T47D (cell line): ENCODE measurements around the gene PDGFD.
"Not testable (repeated sequence)": the region's sequence is repeated elsewhere in the genome, so short reads cannot be mapped to it uniquely, and the experiment has no call there.

Experiments
- DNase-seq, 2 experiments: peaks; one replicate each; pipeline versions ENCODE4 v3.0.0 to v3.0.0-alpha.2; 2011 to 2012; ENCODE audit warnings: low read depth in 1 of 2, low spot score in 1 of 2
- JUND ChIP-seq: IDR thresholded peaks from 2 replicates; pipeline ENCODE4 v1.6.1; 2012; ENCODE audit warnings: low read depth
- in situ Hi-C: cut with HindIII; loops from 2 replicates; pipeline ENCODE4 v1.10.0; 2016; ENCODE audit warnings: low sequenced_read_pairs, low pct_unique_long_range_greater_than_20kb

Gene PDGFD

DNA sequence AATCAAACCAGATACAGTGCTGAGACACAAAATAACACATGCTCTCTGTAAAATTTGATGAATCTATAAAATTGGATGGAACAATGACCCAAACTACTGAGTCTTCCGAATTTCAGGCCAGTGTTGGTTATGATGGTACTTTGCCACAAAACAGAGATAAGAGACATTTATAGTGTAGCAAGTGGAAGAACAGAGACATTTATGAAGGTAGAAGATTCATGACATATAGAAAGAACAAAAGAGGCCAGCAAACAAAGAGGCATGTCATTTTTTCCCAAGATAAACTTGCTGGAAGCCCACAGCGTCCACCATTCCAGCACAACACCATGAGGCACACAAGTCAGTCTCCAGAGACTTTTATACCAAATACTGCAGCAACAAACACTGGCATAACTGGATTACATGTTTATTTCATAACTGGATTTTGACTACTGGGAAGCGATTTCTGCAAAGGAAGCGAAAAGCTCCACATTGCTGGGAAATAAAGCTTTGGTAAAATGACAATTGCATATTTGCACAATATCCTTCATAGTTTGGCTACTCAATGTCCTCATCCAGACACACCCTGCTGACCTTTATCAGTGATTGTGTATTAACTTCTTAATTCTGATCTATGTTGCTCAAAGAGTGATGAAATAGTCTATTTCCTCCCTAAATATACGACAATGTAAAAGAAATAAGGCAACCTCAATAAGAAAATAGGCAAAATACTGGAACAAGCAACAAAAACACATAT, 110.0 kb downstream of the PDGFD start:
- in situ Hi-C loops: no loop called here
- DNase-seq: no peak
- no peak for TF ChIP-seq JUND

DNA sequence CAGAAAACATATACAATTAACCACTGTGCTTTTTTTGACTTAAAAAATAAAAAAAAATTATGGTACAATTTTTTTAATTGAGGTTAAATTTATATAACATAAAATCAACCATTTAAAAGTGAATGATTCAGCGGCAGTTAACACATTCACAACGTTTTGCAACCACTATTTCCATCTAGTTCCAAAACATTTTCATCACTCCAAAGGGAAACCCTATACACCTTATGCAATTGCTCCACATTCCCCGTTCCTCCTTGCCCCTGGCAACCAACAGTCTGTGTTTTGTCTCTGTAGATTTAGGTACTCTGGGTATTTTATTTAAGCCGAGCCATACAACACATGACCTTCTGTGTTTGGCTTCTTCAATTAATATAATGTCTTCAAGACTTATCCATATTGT, 112.2 kb downstream of the PDGFD start:
- TF ChIP-seq JUND: no peak
- DNase-seq: no peak
- in situ Hi-C loops: no loop called here

DNA sequence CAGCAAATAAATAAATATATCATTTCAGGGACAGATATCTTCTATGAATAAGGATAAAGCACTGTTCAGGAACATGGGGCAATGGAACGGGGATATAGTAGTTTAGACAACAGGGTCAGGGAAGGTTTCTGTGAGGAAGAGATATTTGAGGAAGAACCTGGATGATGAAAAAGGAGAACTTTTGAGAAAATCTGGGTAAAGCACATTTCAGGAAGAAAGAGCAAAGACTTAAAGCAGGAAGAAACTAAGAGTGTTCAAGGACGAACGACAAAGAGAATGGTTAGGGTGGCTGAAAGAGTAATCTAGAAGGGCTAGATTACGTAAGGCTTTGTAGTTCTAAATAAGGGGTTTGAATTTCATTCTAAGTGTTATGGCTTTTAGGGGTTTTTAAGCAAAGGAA, 114.8 kb downstream of the PDGFD start:
- DNase-seq: no peak
- TF ChIP-seq JUND: no peak
- in situ Hi-C loops: no loop called here

DNA sequence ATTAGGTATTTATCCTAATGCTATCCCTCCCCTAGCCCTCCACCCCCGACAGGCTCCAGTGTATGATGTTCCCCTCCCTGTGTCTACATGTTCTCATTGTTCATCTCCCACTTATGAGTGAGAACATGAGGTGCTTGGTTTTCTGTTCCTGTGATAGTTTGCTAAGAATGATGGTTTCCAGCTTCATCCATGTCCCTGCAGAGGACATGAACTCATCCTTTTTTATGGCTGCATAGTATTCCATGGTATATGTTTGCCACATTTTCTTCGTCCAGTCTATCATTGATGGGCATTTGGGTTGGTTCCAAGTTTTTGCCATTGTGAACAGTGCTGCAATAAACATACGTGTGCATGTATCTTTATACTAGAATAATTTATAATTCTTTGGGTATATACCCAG, 117.1 kb downstream of the PDGFD start:
- in situ Hi-C loops, DNase-seq: not testable (repeated sequence)

DNA sequence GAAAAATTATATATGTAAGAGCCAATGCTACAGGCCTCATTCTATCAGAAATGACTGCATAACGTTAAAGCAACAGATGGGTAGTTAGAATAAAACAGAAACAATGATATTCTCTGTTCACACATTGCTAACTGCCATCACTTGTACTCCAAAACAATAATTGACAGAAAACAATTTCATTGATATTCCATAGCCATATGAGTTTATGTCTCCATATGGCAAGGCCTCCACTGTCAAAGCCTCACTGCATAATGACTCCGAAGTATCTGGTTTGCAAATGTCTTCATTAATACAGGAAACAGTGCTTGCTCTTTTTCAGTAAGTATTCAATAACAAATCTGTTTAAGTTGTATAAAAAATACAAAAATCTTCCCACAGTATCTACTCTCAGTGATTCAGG, 117.6 kb downstream of the PDGFD start:
- TF ChIP-seq JUND: no peak
- in situ Hi-C loops: no loop called here
- no peak for DNase-seq

DNA sequence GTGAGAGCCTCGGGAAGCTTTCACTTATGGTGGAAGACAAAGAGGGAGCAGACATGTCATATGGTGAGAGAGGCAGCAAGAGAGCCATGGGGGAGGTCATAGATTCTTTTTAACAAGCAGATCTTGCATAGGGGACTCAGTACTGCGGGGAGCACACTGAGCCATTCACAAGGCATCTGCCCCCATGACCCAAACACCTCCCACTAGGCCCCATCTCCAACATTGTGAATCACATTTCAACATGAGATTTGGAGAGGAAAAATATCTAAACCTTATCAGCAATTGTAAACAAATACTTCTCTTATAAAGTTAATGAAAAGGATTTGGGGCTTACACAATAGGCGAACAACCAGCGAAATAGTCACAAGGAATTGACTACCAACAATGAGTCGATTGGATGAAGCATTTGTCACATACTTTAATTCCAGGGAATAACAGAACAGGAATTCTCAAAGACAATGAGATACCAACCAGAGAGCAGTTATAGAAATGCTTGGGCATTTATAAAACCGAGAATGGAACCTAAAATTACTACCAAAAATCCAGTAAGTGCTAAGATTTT, 120.2 kb downstream of the PDGFD start:
- no peak for TF ChIP-seq JUND
- in situ Hi-C loops: no loop called here

DNA sequence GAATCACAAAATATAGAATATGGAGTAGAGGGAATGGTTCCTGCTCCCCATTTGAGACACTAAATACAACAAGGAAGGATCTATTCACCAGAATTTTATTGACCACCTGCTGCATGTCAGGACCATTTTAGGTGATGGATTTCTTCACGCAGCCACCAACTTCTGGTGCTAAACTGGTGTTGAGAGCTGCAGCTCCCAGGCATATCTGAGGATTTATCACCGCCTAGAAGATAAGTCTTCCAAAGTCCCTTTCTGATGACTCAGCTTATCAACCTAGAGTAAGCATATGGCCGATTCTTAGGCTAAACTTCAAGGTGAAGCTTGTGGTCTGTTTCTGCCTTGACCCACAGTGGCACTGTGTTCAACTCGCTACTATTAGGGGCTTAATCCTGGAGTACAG, 120.8 kb downstream of the PDGFD start:
- TF ChIP-seq JUND: no peak
- in situ Hi-C loops: no loop called here
- DNase-seq: no peak

More for the DNA sequence above, 120.2 kb downstream of the PDGFD start:
- no peak for DNase-seq

DNA sequence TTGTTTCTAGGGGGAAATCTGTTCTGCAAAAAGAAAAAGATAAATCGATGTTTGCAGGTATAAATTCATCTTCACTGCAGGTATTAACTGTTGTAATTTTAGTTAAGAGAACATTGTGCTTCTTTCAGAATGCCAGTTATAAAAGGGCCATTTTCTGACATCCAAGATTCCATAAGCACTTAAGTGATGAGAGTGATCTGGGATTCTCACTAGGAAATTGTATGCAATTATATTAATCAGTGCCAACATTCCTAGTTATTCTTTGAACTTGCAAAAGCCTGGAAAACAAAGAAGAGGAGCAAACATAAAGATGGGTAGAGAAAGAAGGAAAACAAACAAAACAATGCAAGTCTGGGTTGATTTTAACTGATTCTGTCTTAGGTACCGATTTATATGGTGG, 122.2 kb downstream of the PDGFD start:
- TF ChIP-seq JUND: no peak
- DNase-seq: no peak
- in situ Hi-C loops: no loop called here

DNA sequence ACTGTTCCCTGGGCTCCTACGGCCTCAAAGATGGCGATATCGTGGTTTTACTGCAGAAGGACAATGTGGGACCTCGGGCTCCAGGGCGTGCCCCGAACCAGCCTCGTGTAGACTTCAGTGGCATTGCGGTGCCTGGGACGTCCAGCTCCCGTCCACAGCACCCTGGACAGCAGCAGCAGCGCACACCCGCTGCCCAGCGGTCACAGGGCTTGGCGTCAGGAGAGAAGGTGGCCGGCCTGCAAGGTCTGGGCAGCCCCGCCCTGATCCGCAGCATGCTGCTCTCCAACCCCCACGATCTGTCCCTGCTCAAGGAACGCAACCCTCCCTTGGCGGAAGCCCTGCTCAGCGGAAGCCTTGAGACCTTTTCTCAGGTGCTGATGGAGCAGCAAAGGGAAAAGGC, 127.0 kb downstream of the PDGFD start:
- peak in 1 of 2 experiments; percentile 58 for DNase-seq
- in situ Hi-C loops: no loop called here
- TF ChIP-seq JUND: no peak

DNA sequence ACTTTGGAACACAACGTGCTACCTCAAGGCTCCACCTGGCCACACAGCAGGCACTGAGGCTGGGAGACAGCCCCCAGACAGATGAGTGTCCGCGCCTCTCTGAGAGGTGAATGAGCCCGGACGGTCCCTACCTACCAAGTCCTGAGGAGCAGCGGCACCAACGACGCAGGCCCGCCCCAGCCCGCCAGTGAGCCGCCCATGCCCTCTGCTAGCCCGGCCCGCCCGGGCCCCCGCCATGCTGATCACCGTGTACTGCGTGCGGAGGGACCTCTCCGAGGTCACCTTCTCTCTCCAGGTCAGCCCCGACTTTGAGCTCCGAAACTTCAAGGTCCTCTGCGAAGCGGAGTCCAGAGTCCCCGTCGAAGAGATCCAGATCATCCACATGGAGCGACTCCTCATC, 127.4 kb downstream of the PDGFD start, which contains the start of gene DDI1:
DDI1 (plus strand) TSS at position 53 of the 400 bp plus-strand sequence; CDS start at position 236, 183 bp downstream.
- in situ Hi-C loops: no loop called here
- DNase-seq: no peak
- TF ChIP-seq JUND: no peak

DNA sequence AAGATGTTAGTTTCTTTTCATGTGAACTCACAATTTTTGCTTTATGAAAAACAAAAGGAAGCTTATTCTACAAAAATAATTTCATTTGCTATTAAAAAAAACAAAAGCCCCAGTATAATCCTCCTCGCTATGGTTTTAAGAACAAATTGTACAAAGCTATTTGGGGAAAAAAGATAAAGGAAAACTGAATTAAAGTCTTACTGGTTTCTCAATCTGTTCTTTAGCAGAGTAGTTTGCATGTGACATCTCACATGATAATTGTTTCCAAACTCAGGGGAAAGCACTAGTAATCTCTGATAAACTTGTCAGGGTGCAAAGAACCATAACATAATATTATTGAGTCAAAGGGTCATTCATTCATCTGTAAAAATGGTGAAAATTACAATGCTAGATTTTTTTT, 130.4 kb downstream of the PDGFD start:
- TF ChIP-seq JUND: no peak
- DNase-seq: no peak
- in situ Hi-C loops: no loop called here

DNA sequence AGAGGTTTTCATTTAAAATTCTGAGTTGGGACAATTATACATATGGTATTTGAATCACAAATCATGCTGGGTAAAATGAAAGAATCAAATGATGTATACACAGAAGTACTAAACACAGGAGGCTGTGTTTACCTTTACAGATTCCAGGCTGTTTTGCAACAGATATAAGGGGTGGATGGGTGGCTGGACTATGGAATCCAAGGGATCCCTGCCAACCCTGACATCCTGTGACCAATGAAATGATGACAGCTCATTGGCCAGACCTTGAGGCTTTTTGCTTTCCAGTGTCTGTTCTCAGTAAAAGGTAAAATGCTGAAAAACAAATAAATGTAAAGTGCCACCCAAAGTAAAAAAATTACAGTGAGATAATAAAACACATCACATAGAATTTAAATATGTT, 130.8 kb downstream of the PDGFD start:
- in situ Hi-C loops: no loop called here
- no peak for DNase-seq

DNA sequence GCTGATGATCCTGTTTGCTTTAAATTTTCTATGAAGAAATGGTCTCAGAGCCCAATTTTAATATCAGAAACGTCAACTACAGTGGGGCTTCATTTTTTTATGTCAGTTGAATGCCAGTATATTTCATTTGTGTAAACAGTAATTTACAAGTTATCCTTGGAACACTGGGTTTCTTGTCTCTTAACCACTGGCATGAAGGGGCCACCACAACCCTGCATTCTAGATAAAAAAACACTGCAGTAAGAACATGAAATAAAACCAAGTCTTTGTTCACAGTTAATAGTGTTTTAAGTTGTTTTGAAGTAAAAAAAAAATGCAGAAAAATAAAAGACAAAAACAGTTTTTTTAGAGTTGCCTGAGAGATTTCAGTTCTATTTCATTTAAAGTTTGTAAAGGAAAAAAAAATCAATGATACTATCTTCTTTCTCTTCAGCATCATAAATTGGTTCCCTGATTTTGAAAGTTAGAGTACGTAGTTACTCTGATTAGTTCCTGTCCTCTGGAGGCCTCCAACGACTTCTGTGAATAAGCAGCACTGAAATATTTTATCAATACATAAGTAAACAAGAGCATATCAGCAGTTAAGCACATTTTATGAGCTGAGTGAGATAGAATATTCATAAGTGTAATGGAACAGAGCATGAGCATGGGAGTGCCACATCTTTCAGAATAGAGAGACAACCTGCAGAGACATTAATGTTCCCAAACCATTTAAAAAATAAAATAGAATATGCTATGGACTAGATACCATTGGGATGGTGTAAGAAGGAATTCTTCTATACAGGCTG, 135.3 kb downstream of the PDGFD start:
- TF ChIP-seq JUND: no peak

More for the DNA sequence above, 130.8 kb downstream of the PDGFD start:
- no peak for TF ChIP-seq JUND

More for the DNA sequence above, 135.3 kb downstream of the PDGFD start:
- no peak for DNase-seq
- in situ Hi-C loops: no loop called here
